Pancreas (tissue), 10 donors: ENCODE data around the gene MREG. TPM values are rescaled to one million over a fixed set of nuclear protein-coding genes. Genes with fewer than 3 reads are reported as not detected.
"Not testable (repeated sequence)": the region's sequence is repeated elsewhere in the genome, so short reads cannot be mapped to it uniquely, and the experiment has no call there.

Experiments used
- ATAC-seq, 4 donors: fragments of 200-7000 bp; cut with Tn5 transposase; one replicate each; pipeline versions ENCODE4 v1.8.0 to v1.9.1; 2020; ENCODE audit warnings: mild to moderate bottlenecking in 4 of 4, moderate library complexity in 4 of 4
- DNase-seq, 6 donors: peaks; one replicate each; pipeline ENCODE4 v3.0.0-alpha.2; 2020
- FAIRE-seq: peaks from 2 replicates; lab custom pipeline; 2012; peaks lifted over from hg19 to GRCh38; lab: Jason Lieb, UNC
- H3K27ac ChIP-seq, 4 donors: fragments of 200-600 bp; sonication (generic); 1 replicate in 3 of 4; 2 replicates in 1 of 4; pipeline versions ENCODE4 v1.5.0 to v1.8.0; 2020
- H3K27me3 ChIP-seq, 4 donors: fragments of 200-600 bp; one replicate each; pipeline ENCODE4 v1.8.0; 2021
- H3K36me3 ChIP-seq, 3 donors: fragments of 200-600 bp; sonication (generic) in 1 of 3; one replicate each; pipeline versions ENCODE4 v1.5.0 to v1.8.0; 2020 to 2021
- H3K4me1 ChIP-seq, 3 donors: fragments of 200-600 bp; one replicate each; pipeline ENCODE4 v1.8.0; 2021
- H3K4me3 ChIP-seq, 4 donors: fragments of 200-600 bp; sonication (generic) in 2 of 4; one replicate each; pipeline versions ENCODE4 v1.5.0 to v1.8.0; 2020 to 2021
- H3K9me3 ChIP-seq, 4 donors: fragments of 200-600 bp; one replicate each; pipeline ENCODE4 v1.8.0; 2021
- WGBS, 2 donors: extraction: QIAGEN DNeasy Blood & Tissue Kit; methylation state at CpG; one replicate each; pipeline ENCODE4 v1.1.7; 2013; 5-methylcytosine and 5-hydroxymethylcytosine counted together
- intact Hi-C, 3 donors: fragments of 100-400 bp; cut with DNase I; formaldehyde crosslinking; loops; one replicate each; pipeline versions ENCODE4 v1.11.1 to v1.14.2; 2022
- polyA plus RNA-seq, 2 donors: library from polyadenylated mRNA; stranded (reverse); fragments of 200-250 nt; gene quantifications; one replicate each; pipeline ENCODE4 v1.2.3, GENCODE V29; 2013
- total RNA-seq, 6 donors: library from RNA; stranded (reverse); fragmentation: NEBNext Ultra II Directional in 4 of 6; extraction: Animal tissue kit (Norgen Biotek cat#: 25700) in 4 of 6; gene quantifications; one replicate each; pipeline versions ENCODE4 v1.2.1 to v1.2.4, GENCODE V29; 2021 to 2023
- TF ChIP-seq, protein P1 (sequence below), 4 donors: fragments of 200-600 bp; sonication (generic) in 3 of 4; IDR thresholded peaks; one replicate each; pipeline versions ENCODE4 v1.5.0 to v1.8.0; 2021; ENCODE audit warnings: antibody characterized with exemption in 4 of 4
- donor health status: healthy with polysubstance abuse.
- donor health status: DM: no; HTN: no; CAD: no; lungs with moderate emphysema.
- donor health status: DM: no; HTN: no; CAD: no.
- donor health status: control.
- donor health status: control.
- donor health status: Bipolar disorder and iron deficiency.
- donor health status: DM: yes; HTN: yes; CAD: no.
- donor health status: DM: no; HTN: no; CAD: no.
- donor health status: DM: no; HTN: no; CAD: no.
- donor health status: DM: yes; HTN: yes; CAD: no.

Gene MREG
- total and polyA plus RNA-seq, 8 donors, result 1.2 to 4.8 (median 2.3) TPM

GRCh38 chr2:216001216-216002100 lies 11.9 kb downstream of the MREG start:
- FAIRE-seq (no peak), ATAC-seq (no peak)
- 84 to 86% methylated on average over 9 of the region's 9 CpGs for WGBS, 2 donors

GRCh38 chr2:215998636-215999035 lies 14.7 kb downstream of the MREG start:
- no peak for DNase-seq
- Histone ChIP-seq H3K36me3 (no peaks in the 10 kb centered on the region), H3K27me3 (no peaks in the 10 kb centered on the region), H3K9me3 (no peaks in the 10 kb centered on the region), H3K27ac (no peak overlapping the region), H3K4me1 (no peaks in the 10 kb centered on the region), H3K4me3 (no peak overlapping the region)
- ATAC-seq, result no peak
- 71 to 75% methylated on average over 2 of the region's 2 CpGs for WGBS, 2 donors
- TF ChIP-seq, protein P1, sequence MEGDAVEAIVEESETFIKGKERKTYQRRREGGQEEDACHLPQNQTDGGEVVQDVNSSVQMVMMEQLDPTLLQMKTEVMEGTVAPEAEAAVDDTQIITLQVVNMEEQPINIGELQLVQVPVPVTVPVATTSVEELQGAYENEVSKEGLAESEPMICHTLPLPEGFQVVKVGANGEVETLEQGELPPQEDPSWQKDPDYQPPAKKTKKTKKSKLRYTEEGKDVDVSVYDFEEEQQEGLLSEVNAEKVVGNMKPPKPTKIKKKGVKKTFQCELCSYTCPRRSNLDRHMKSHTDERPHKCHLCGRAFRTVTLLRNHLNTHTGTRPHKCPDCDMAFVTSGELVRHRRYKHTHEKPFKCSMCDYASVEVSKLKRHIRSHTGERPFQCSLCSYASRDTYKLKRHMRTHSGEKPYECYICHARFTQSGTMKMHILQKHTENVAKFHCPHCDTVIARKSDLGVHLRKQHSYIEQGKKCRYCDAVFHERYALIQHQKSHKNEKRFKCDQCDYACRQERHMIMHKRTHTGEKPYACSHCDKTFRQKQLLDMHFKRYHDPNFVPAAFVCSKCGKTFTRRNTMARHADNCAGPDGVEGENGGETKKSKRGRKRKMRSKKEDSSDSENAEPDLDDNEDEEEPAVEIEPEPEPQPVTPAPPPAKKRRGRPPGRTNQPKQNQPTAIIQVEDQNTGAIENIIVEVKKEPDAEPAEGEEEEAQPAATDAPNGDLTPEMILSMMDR (IDR thresholded peaks at IDR 0.05), result no peak
- intact Hi-C loops, result no loop called here
- FAIRE-seq, result no peak

More at GRCh38 chr2:216001216-216002100, 11.9 kb downstream of the MREG start:
- DNase-seq, result no peak
- Histone ChIP-seq H3K27me3 (no peaks in the 10 kb centered on the region), H3K4me3 (no peak overlapping the region), H3K4me1 (no peaks in the 10 kb centered on the region), H3K36me3 (no peaks in the 10 kb centered on the region), H3K27ac (no peak overlapping the region), H3K9me3 (no peaks in the 10 kb centered on the region)
- TF ChIP-seq, protein P1 (IDR thresholded peaks at IDR 0.05), result no peak
- intact Hi-C loops, result no loop called here

- Histone ChIP-seq H3K36me3 (no peaks in the 10 kb centered on the region), H3K27me3 (no peaks in the 10 kb centered on the region), H3K4me1 (no peaks in the 10 kb centered on the region), H3K27ac (no peak overlapping the region), H3K4me3 (no peak overlapping the region), H3K9me3 (no peaks in the 10 kb centered on the region)
- FAIRE-seq (no peak), DNase-seq (no peak), ATAC-seq (no peak)
- intact Hi-C loops, result no loop called here
- TF ChIP-seq, protein P1 (IDR thresholded peaks at IDR 0.05), result no peak
- WGBS, 2 donors, result 97 to 99% methylated on average over 1 of the region's 1 CpG
Measured at GRCh38 chr2:215997219-215997618, 16.1 kb downstream of the MREG start.

DNA sequence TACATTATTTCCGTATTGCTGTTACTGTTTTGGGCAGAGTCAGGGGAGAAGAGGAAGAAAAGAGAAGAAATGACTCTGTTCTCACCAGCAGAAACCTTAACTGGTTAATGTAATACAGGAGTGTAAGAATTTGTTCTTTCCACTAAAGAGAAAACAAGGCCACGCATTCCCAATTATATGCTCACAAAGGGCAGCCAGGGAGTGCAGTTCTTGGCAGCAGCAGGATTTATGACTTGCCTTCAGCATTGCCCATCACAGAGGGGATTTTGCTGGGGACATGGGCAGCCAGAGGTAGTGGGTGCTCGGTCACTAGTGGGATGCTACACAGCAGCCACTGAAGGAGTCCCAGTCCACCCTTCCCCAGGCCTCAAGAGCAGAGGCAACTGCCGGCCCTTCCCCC lies 18.4 kb downstream of the MREG start:
- DNase-seq, result no peak
- Histone ChIP-seq H3K27me3 (no peaks in the 10 kb centered on the region), H3K9me3 (no peaks in the 10 kb centered on the region), H3K36me3 (no peaks in the 10 kb centered on the region), H3K4me3 (no peak overlapping the region), H3K27ac (no peak overlapping the region), H3K4me1 (no peaks in the 10 kb centered on the region)
- WGBS, 2 donors, result 86 to 93% methylated on average over 4 of the region's 4 CpGs
- TF ChIP-seq, protein P1 (IDR thresholded peaks at IDR 0.05), result no peak
- ATAC-seq, result no peak
- intact Hi-C loops, result no loop called here
- no peak for FAIRE-seq

DNA sequence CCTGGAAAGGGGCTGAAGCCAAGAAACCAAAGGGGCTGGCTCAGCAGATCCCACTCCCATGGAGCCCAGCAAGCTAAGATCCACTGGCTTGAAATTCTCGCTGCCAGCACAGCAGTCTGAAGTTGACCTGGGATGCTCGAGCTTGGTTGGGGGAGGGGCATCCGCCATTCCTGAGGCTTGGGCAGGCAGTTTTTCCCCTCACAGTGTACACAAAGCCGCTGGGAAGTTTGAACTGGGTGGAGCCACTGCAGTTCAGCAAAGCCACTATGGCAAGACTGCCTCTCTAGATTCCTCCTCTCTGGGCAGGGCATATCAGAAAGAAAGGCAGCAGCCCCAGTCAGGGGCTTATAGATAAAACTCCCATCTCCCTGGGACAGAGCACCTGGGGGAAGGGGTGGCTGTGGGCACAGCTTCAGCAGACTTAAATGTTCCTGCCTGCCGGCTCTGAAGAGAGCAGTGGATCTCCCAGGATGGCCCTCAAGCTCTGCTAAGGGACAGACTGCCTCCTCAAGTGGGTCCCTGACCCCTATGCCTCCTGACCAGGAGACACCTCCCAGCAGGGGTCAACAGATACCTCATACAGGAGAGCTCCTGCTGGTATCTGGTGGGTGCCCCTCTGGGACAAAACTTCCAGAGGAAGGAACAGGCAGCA lies 24.7 kb downstream of the MREG start:
- H3K27ac ChIP-seq, intact Hi-C loops, H3K27me3 ChIP-seq, H3K9me3 ChIP-seq, H3K4me1 ChIP-seq, DNase-seq, ATAC-seq, FAIRE-seq, H3K4me3 ChIP-seq, H3K36me3 ChIP-seq: not testable (repeated sequence)
- WGBS, 2 donors, result 85 to 87% methylated on average over 5 of the region's 5 CpGs
